Psoas muscle (tissue), 8 donors: ENCODE results near the gene CIART. TPM values are rescaled to one million over a fixed set of nuclear protein-coding genes. Genes with fewer than 3 reads are reported as not detected.
A peak's percentile ranks its signal among the peaks of the same experiment; 100 is the strongest.

Experiments used
- ATAC-seq, 4 donors: fragments of 200-7000 bp; cut with Tn5 transposase; one replicate each; pipeline ENCODE4 v1.9.1; 2020; ENCODE audit warnings: moderate library complexity in 3 of 4, mild to moderate bottlenecking in 2 of 4
- DNase-seq, 2 donors: peaks; one replicate each; pipeline ENCODE4 v3.0.0-alpha.2; 2020
- H3K27ac ChIP-seq: fragments of 200-600 bp; one replicate; pipeline ENCODE4 v1.8.0; 2022
- H3K27me3 ChIP-seq, 3 donors: fragments of 200-600 bp in 1 of 3; one replicate each; pipeline versions ENCODE4 v1.6.1 to v1.8.0; 2013 to 2022; ENCODE audit warnings: low read length in 2 of 3, mild to moderate bottlenecking in 2 of 3, moderate library complexity in 1 of 3; ENCODE audit not compliant: insufficient read depth in 3 of 3
- H3K36me3 ChIP-seq, 2 donors: fragments of 200-600 bp in 1 of 2; one replicate each; pipeline versions ENCODE4 v1.6.1 to v1.8.0; 2013 to 2022; ENCODE audit warnings: low read depth in 1 of 2, mild to moderate bottlenecking in 1 of 2, moderate library complexity in 1 of 2; ENCODE audit not compliant: insufficient read depth in 1 of 2
- H3K4me1 ChIP-seq: fragments of 200-600 bp; one replicate; pipeline ENCODE4 v1.8.0; 2022
- H3K4me3 ChIP-seq: fragments of 200-600 bp; one replicate; pipeline ENCODE4 v1.8.0; 2022; ENCODE audit warnings: mild to moderate bottlenecking
- H3K9me3 ChIP-seq: fragments of 200-600 bp; one replicate; pipeline ENCODE4 v1.8.0; 2022
- CTCF ChIP-seq: fragments of 200-600 bp; IDR thresholded peaks from one replicate; pipeline ENCODE4 v1.8.0; 2022; ENCODE audit warnings: antibody characterized with exemption
- WGBS, 3 donors: extraction: QIAGEN DNeasy Blood & Tissue Kit; methylation state at CpG; one replicate each; pipeline versions ENCODE4 v1.1.6 to v1.1.7; 2013; 5-methylcytosine and 5-hydroxymethylcytosine counted together
- intact Hi-C, 2 donors: fragments of 100-400 bp; cut with DNase I; formaldehyde crosslinking; loops; one replicate each; pipeline versions ENCODE4 v1.11.0 to v1.14.2; 2022
- polyA plus RNA-seq, 3 donors: library from polyadenylated mRNA; stranded (reverse); fragments of 200-250 nt; gene quantifications; one replicate each; pipeline ENCODE4 v1.2.3, GENCODE V29; 2013
- total RNA-seq, 4 donors: library from RNA; stranded (reverse); fragmentation: NEBNext Ultra II Directional in 2 of 4; extraction: Animal tissue kit (Norgen Biotek cat#: 25700) in 2 of 4; gene quantifications; one replicate each; pipeline versions ENCODE4 v1.2.1 to v1.2.4, GENCODE V29; 2021 to 2023
- donor health status: healthy with polysubstance abuse.
- donor health status: DM: no; HTN: no; CAD: no; lungs with moderate emphysema.
- donor health status: Bipolar disorder and iron deficiency.
- donor health status: healthy.
- donor health status: DM: yes; HTN: yes; CAD: no.
- donor health status: DM: no; HTN: no; CAD: no.
- donor health status: DM: no; HTN: no; CAD: no.
- donor health status: DM: yes; HTN: yes; CAD: no.

Gene CIART
- total and polyA plus RNA-seq, 7 donors = 1.6 to 23.4 (median 11.7) TPM

- no peaks in the 10 kb centered on the region for H3K9me3 ChIP-seq
- H3K36me3 ChIP-seq = peaks cover 12 to 25% of the 10 kb centered on the region in 2 donors
- TF ChIP-seq CTCF = no peak
- no peaks in the 10 kb centered on the region for H3K27me3 ChIP-seq
- no peak overlapping the region for H3K4me3 ChIP-seq
- DNase-seq = no peak
- intact Hi-C loops = no loop called here
- peaks cover 12% of the 10 kb centered on the region for H3K4me1 ChIP-seq
- no peak overlapping the region for H3K27ac ChIP-seq
- WGBS, 3 donors = 84 to 88% (median 86%) methylated on average over 6 of the region's 6 CpGs
- no peak for ATAC-seq
Observed at GRCh38 chr1:150261367-150261766, 21.0 kb upstream of the CIART start.

GRCh38 chr1:150262388-150263320 lies 19.7 kb upstream of the CIART start:
- ATAC-seq = no peak
- Histone ChIP-seq H3K36me3 (peaks cover 13 to 38% of the 10 kb centered on the region in 2 donors), H3K27ac (no peak overlapping the region), H3K4me1 (peaks cover 15% of the 10 kb centered on the region), H3K4me3 (no peak overlapping the region), H3K9me3 (no peaks in the 10 kb centered on the region), H3K27me3 (no peaks in the 10 kb centered on the region)
- DNase-seq = no peak
- TF ChIP-seq CTCF = no peak
- WGBS, 3 donors = 77 to 85% (median 80%) methylated on average over 6 of the region's 6 CpGs
- intact Hi-C loops = no loop called here

GRCh38 chr1:150263549-150263948 lies 18.8 kb upstream of the CIART start:
- Histone ChIP-seq H3K4me3 (no peak overlapping the region), H3K27me3 (no peaks in the 10 kb centered on the region), H3K36me3 (peaks cover 13 to 39% of the 10 kb centered on the region in 2 donors), H3K4me1 (peaks cover 12% of the 10 kb centered on the region), H3K9me3 (no peaks in the 10 kb centered on the region), H3K27ac (no peak overlapping the region)
- intact Hi-C loops = no loop called here
- DNase-seq = no peak
- WGBS, 3 donors = 76 to 82% (median 78%) methylated on average over 6 of the region's 6 CpGs
- TF ChIP-seq CTCF = no peak
- ATAC-seq = no peak

- DNase-seq = no peak
- intact Hi-C loops = no loop called here
- no peak for TF ChIP-seq CTCF
Observed at GRCh38 chr1:150267896-150268295, 14.5 kb upstream of the CIART start.

More at GRCh38 chr1:150267896-150268295, 14.5 kb upstream of the CIART start:
- WGBS, 3 donors = 11 to 23% (median 18%) methylated on average over 6 of the region's 6 CpGs
- H3K9me3 ChIP-seq = no peaks in the 10 kb centered on the region
- no peak for ATAC-seq
- H3K36me3 ChIP-seq = peaks cover 13 to 39% of the 10 kb centered on the region in 2 donors
- H3K27me3 ChIP-seq = no peaks in the 10 kb centered on the region
- H3K4me3 ChIP-seq = peak overlapping the region; percentile 92
- peaks cover 11% of the 10 kb centered on the region for H3K4me1 ChIP-seq
- peak overlapping the region; percentile 92 for H3K27ac ChIP-seq
